Nephron (organoid): ENCODE measurements around the gene CIB1.

ENCODE experiments used
- H3K27ac Mint-ChIP-seq, 3 experiments: 2 replicates each; pipeline ENCODE4 v1.8.0; 2020; ENCODE audit warnings: mixed read lengths in 3 of 3, mild to moderate bottlenecking in 2 of 3, moderate library complexity in 1 of 3
- H3K27me3 Mint-ChIP-seq: 2 replicates; pipeline ENCODE4 v1.8.0; 2021; ENCODE audit warnings: low read depth, mild to moderate bottlenecking, moderate library complexity, mixed read lengths
- H3K36me3 Mint-ChIP-seq: 2 replicates; pipeline ENCODE4 v1.8.0; 2020; ENCODE audit warnings: low read depth, mixed read lengths
- H3K4me1 Mint-ChIP-seq: 2 replicates; pipeline ENCODE4 v1.8.0; 2020; ENCODE audit warnings: mixed read lengths
- H3K4me3 Mint-ChIP-seq, 3 experiments: 2 replicates each; pipeline ENCODE4 v1.8.0; 2020; ENCODE audit warnings: mild to moderate bottlenecking in 3 of 3, mixed read lengths in 3 of 3, moderate library complexity in 2 of 3
- H3K9me3 Mint-ChIP-seq: 2 replicates; pipeline ENCODE4 v1.8.0; 2020; ENCODE audit warnings: mixed read lengths
- CTCF ChIP-seq, 3 experiments: fragments of 200-600 bp; sonication (generic); IDR thresholded peaks; one replicate each; pipeline ENCODE4 v1.5.0; 2021; ENCODE audit warnings: antibody characterized with exemption in 3 of 3; ENCODE audit not compliant: unreplicated experiment in 3 of 3

Gene CIB1

DNA sequence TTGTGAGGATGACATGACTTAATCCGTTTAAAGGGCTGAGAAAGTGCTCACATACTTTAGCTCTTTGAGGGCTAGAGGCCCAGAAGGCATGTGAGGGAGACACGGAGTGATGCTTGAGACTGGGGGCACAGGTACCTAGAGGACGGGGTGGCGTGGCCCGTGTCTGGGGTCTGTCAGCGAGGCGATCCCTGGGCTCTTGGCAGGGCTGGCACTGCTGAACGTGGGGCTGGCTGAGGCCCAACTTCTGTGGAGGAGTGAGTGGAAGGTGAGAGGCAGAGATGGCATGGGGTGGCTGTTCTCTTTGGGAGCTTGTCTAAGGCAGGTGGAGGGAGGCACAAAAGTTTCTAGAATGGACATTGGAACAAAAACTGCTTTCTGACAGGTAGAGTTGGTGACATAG, 23.1 kb downstream of the CIB1 start:
- no peaks in the 10 kb centered on the region for H3K9me3 Mint-ChIP-seq
- H3K4me3 Mint-ChIP-seq = no peak overlapping the region
- H3K27ac Mint-ChIP-seq = peak overlapping the region in 1 of 3 experiments; percentile 43
- TF ChIP-seq CTCF (IDR thresholded peaks at IDR 0.05; ENCODE audit: unreplicated experiment in 3 of 3) = no peak
- peaks cover 22% of the 10 kb centered on the region for H3K36me3 Mint-ChIP-seq
- no peaks in the 10 kb centered on the region for H3K27me3 Mint-ChIP-seq
- H3K4me1 Mint-ChIP-seq = peaks cover 10% of the 10 kb centered on the region

- Mint-ChIP-seq H3K27me3 (no peaks in the 10 kb centered on the region), H3K27ac (no peak overlapping the region), H3K4me3 (no peak overlapping the region), H3K9me3 (no peaks in the 10 kb centered on the region), H3K36me3 (peaks cover 19% of the 10 kb centered on the region), H3K4me1 (peaks cover 10% of the 10 kb centered on the region)
- no peak for TF ChIP-seq CTCF (IDR thresholded peaks at IDR 0.05; ENCODE audit: unreplicated experiment in 3 of 3)
Observed at GRCh38 chr15:90209591-90209990, 24.1 kb downstream of the CIB1 start.

DNA sequence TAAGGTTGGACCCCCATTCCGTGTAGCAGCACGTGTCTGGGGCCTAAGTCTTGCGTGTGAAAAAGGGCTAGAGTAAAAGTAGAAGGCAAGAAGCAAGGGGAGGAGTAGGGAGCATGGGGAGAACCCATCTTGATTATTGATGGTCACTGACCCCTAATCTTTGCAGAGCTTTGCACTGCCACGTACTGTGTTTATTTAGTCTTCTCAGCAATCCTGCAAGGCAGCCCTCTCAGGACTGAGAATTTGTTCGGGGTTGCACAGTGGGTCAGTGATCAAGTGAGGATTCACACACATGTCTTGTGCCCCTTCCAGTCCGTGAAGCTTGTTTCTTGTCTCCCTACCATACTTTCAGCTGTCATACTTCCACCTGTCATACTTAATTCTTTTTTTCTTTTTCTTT, 25.4 kb downstream of the CIB1 start:
- Mint-ChIP-seq H3K4me3 (no peak overlapping the region), H3K9me3 (no peaks in the 10 kb centered on the region), H3K4me1 (peaks cover 6% of the 10 kb centered on the region), H3K36me3 (peaks cover 15% of the 10 kb centered on the region), H3K27ac (no peak overlapping the region), H3K27me3 (no peaks in the 10 kb centered on the region)
- TF ChIP-seq CTCF (IDR thresholded peaks at IDR 0.05; ENCODE audit: unreplicated experiment in 3 of 3) = no peak

DNA sequence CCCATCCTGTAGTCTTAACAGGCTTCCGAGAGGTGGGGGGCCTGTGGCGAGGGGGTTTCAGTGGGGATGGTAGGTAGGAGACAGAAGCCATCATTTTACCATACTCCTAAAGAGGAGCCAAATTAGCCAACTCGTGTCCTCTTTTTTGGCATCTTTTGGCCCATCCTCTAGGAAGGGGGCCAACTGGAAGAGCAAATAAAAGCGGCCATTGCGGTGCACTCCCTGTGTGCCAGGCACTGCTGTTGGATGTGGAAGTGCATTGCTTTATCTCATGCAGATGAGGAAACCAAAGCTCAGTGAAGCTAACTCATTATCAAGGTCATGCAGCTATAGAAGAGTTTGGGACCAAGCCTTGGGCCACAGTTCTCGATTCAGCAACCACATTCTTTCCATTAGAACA, 26.5 kb downstream of the CIB1 start:
- H3K4me3 Mint-ChIP-seq = no peak overlapping the region
- TF ChIP-seq CTCF (IDR thresholded peaks at IDR 0.05; ENCODE audit: unreplicated experiment in 3 of 3) = no peak
- peaks cover 12% of the 10 kb centered on the region for H3K4me1 Mint-ChIP-seq
- H3K27me3 Mint-ChIP-seq = no peaks in the 10 kb centered on the region
- peaks cover 15% of the 10 kb centered on the region for H3K36me3 Mint-ChIP-seq
- H3K9me3 Mint-ChIP-seq = no peaks in the 10 kb centered on the region
- no peak overlapping the region for H3K27ac Mint-ChIP-seq

GRCh38 chr15:90205886-90206285, 27.9 kb downstream of the CIB1 start:
- no peak overlapping the region for H3K27ac Mint-ChIP-seq
- H3K4me3 Mint-ChIP-seq = no peak overlapping the region
- no peak for TF ChIP-seq CTCF (IDR thresholded peaks at IDR 0.05; ENCODE audit: unreplicated experiment in 3 of 3)
- peaks cover 12% of the 10 kb centered on the region for H3K4me1 Mint-ChIP-seq
- H3K36me3 Mint-ChIP-seq = peaks cover 15% of the 10 kb centered on the region
- H3K9me3 Mint-ChIP-seq = no peaks in the 10 kb centered on the region
- H3K27me3 Mint-ChIP-seq = no peaks in the 10 kb centered on the region

DNA sequence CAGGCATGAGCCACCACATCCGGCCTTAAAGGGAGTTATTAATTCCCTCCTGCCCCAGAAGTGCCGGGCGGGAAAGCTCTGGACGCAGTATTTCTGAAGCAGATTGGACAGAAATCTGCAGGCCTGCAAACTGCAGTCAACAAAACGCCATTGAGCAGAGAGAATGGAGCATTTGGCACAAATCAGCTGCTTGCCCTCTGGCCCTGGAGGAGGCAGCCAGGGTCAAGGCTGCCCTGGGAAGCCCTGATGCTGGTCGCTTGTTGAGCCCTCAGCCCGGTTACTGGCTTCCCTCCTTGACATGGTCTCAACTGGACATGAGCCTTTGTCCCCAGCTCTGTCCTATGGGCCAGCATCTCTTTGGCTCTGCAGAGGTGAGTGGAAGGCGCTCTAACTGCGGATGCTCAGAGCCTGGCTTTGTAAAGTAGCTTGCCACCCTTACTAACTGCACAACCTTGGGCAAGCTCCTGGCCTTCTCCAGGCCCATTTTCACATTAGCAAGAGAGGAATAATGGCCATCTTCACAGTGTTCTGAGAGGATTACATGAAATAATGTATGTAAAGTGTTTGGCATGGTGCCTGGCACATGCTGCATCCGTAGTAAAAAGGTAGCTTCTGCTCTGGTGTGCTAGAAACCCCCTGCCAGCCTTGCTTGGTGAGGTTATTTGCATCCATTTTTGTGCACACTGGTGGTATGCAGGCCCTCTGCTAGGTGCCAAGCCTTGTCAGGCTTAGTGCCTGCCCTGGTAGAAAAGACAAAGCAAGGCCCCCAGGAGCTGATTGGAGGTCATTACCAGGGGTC, 28.5 kb downstream of the CIB1 start:
- no peaks in the 10 kb centered on the region for H3K9me3 Mint-ChIP-seq
- peaks cover 10% of the 10 kb centered on the region for H3K36me3 Mint-ChIP-seq
- no peak overlapping the region for H3K4me3 Mint-ChIP-seq
- H3K27me3 Mint-ChIP-seq = no peaks in the 10 kb centered on the region
- TF ChIP-seq CTCF (IDR thresholded peaks at IDR 0.05; ENCODE audit: unreplicated experiment in 3 of 3) = no peak
- H3K4me1 Mint-ChIP-seq = peaks cover 13% of the 10 kb centered on the region
- H3K27ac Mint-ChIP-seq = no peak overlapping the region
